Thyroid gland (tissue), 4 donors: Measurements from ENCODE around the gene B4GALNT4. TPM values are rescaled to one million over a fixed set of nuclear protein-coding genes. Genes with fewer than 3 reads are reported as not detected.
"Not testable (repeated sequence)": the region's sequence is repeated elsewhere in the genome, so short reads cannot be mapped to it uniquely, and the experiment has no call there.

ENCODE experiments used
- DNase-seq, 2 donors: peaks; one replicate each; pipeline ENCODE4 v3.0.0-alpha.2; 2019
- H3K27ac ChIP-seq, 3 donors: fragments of 200-600 bp; sonication (generic); 1 replicate in 2 of 3; 2 replicates in 1 of 3; pipeline ENCODE4 v1.5.1; 2016 to 2019; ENCODE audit warnings: mild to moderate bottlenecking in 1 of 3, moderate library complexity in 1 of 3
- H3K27me3 ChIP-seq: fragments of 200-600 bp; sonication (generic); one replicate; pipeline ENCODE4 v1.5.1; 2019
- H3K36me3 ChIP-seq, 2 donors: fragments of 200-600 bp; sonication (generic); one replicate each; pipeline ENCODE4 v1.5.1; 2016 to 2019
- H3K4me1 ChIP-seq, 2 donors: fragments of 200-600 bp; sonication (generic); one replicate each; pipeline ENCODE4 v1.5.1; 2017 to 2019
- H3K4me3 ChIP-seq, 3 donors: fragments of 200-600 bp; sonication (generic); replicated peaks in 1 of 3; 1 replicate in 2 of 3; 2 replicates in 1 of 3; pipeline ENCODE4 v1.5.1; 2016; ENCODE audit warnings: mild to moderate bottlenecking in 1 of 3
- H3K9me3 ChIP-seq: fragments of 200-600 bp; sonication (generic); one replicate; pipeline ENCODE4 v1.5.1; 2017
- CTCF ChIP-seq, 6 experiments: fragments of 200-600 bp in 3 of 6; fragments of 450-650 bp in 3 of 6; sonication (generic) in 3 of 6; IDR thresholded peaks; one replicate each; pipeline ENCODE4 v1.5.1; 2016 to 2019; ENCODE audit warnings: antibody characterized with exemption in 6 of 6, mild to moderate bottlenecking in 2 of 6, inconsistent platforms in 1 of 6, moderate library complexity in 1 of 6
- POLR2A ChIP-seq, 2 donors: fragments of 450-650 bp; IDR thresholded peaks; one replicate each; pipeline ENCODE4 v1.6.1; 2017; ENCODE audit warnings: antibody characterized with exemption in 2 of 2, mild to moderate bottlenecking in 2 of 2, moderate library complexity in 1 of 2
- WGBS, 2 donors: methylation state at CpG; one replicate each; pipeline ENCODE4 v1.1.5; 2017; 5-methylcytosine and 5-hydroxymethylcytosine counted together
- intact Hi-C: fragments of 100-400 bp; cut with DNase I; formaldehyde crosslinking; loops from one replicate; pipeline ENCODE4 v1.15.1; 2023
- total RNA-seq, 4 donors: library from RNA; depleted of rRNA; stranded (reverse); fragments of >200 nt; gene quantifications; one replicate each; pipeline ENCODE4 v1.2.3, GENCODE V29; 2016

B4GALNT4 gene
- total RNA-seq, 4 donors from 2014 or later: 0.98 to 1.2 TPM; not detected in 2

GRCh38 chr11:420054-420910, 51.0 kb downstream of the B4GALNT4 start:
- Histone ChIP-seq H3K27me3 (no peaks in the 10 kb centered on the region), H3K27ac (no peak overlapping the region), H3K9me3 (no peaks in the 10 kb centered on the region), H3K36me3 (no peaks in the 10 kb centered on the region), H3K4me1 (peaks cover 14 to 20% of the 10 kb centered on the region in 2 donors), H3K4me3 (no peak overlapping the region)
- 63 to 76% methylated on average over 37 to 38 of the region's 71 CpGs for WGBS, 2 donors
- TF ChIP-seq POLR2A (IDR thresholded peaks at IDR 0.05) (no peak), CTCF (IDR thresholded peaks at IDR 0.05) (no peak)
- no peak for DNase-seq
- intact Hi-C loops: no loop called here

- WGBS, 2 donors: 81 to 90% methylated on average over 9 to 21 of the region's 21 CpGs
- Histone ChIP-seq H3K9me3 (no peaks in the 10 kb centered on the region), H3K4me3 (no peak overlapping the region), H3K27me3 (no peaks in the 10 kb centered on the region), H3K27ac (no peak overlapping the region), H3K36me3 (no peaks in the 10 kb centered on the region), H3K4me1 (peaks cover 8 to 14% of the 10 kb centered on the region in 2 donors)
- TF ChIP-seq CTCF (IDR thresholded peaks at IDR 0.05): no peak
- TF ChIP-seq POLR2A (IDR thresholded peaks at IDR 0.05): no peak
- no peak for DNase-seq
- intact Hi-C loops: no loop called here
These were observed 51.6 kb downstream of the B4GALNT4 start for GRCh38 chr11:420911-421321.

- intact Hi-C loops: no loop called here
- Histone ChIP-seq H3K4me1 (peaks cover 5 to 7% of the 10 kb centered on the region in 2 donors), H3K27me3 (no peaks in the 10 kb centered on the region), H3K9me3 (no peaks in the 10 kb centered on the region), H3K27ac (no peak overlapping the region), H3K4me3 (no peak overlapping the region), H3K36me3 (no peaks in the 10 kb centered on the region)
- DNase-seq: no peak
- TF ChIP-seq POLR2A (IDR thresholded peaks at IDR 0.05) (no peak), CTCF (IDR thresholded peaks at IDR 0.05) (no peak)
- WGBS, 2 donors: 82 to 88% methylated on average over 10 of the region's 10 CpGs
These were observed 53.0 kb downstream of the B4GALNT4 start for GRCh38 chr11:422249-422656.

GRCh38 chr11:424232-424631, 54.9 kb downstream of the B4GALNT4 start:
- intact Hi-C loops: no loop called here
- 94% methylated on average over 4 of the region's 4 CpGs for WGBS, 2 donors
- Histone ChIP-seq H3K27me3 (no peaks in the 10 kb centered on the region), H3K4me3 (no peak overlapping the region), H3K4me1 (no peaks in the 10 kb centered on the region), H3K36me3 (no peaks in the 10 kb centered on the region), H3K27ac (no peak overlapping the region), H3K9me3 (no peaks in the 10 kb centered on the region)
- TF ChIP-seq POLR2A (IDR thresholded peaks at IDR 0.05) (no peak), CTCF (IDR thresholded peaks at IDR 0.05) (no peak)
- DNase-seq: no peak

GRCh38 chr11:424766-425165, 55.5 kb downstream of the B4GALNT4 start:
- intact Hi-C loops, DNase-seq: not testable (repeated sequence)

More at GRCh38 chr11:424766-425165, 55.5 kb downstream of the B4GALNT4 start:
- not testable (repeated sequence) for H3K27ac ChIP-seq, H3K9me3 ChIP-seq, H3K4me1 ChIP-seq, H3K36me3 ChIP-seq, H3K27me3 ChIP-seq, H3K4me3 ChIP-seq
- WGBS, 2 donors: 44 to 52% methylated on average over 38 of the region's 45 CpGs
